GM18868 (cell line): ENCODE results near the gene LMX1B.
"Not testable (repeated sequence)": the region's sequence is repeated elsewhere in the genome, so short reads cannot be mapped to it uniquely, and the experiment has no call there.

ENCODE experiments used
- ATAC-seq: cut with Tn5 transposase; IDR thresholded peaks from one replicate; pipeline ENCODE4 v1.9.1; 2021; ENCODE audit warnings: mild to moderate bottlenecking, moderate library complexity; ENCODE audit not compliant: unreplicated experiment

The LMX1B gene

GRCh38 chr9:126613651-126614050 is at the start of gene LMX1B:
TSS of gene LMX1B (plus strand) at chr9:126613928. CDS start at chr9:126614450, 522 bp downstream.
- no peak for ATAC-seq

DNA sequence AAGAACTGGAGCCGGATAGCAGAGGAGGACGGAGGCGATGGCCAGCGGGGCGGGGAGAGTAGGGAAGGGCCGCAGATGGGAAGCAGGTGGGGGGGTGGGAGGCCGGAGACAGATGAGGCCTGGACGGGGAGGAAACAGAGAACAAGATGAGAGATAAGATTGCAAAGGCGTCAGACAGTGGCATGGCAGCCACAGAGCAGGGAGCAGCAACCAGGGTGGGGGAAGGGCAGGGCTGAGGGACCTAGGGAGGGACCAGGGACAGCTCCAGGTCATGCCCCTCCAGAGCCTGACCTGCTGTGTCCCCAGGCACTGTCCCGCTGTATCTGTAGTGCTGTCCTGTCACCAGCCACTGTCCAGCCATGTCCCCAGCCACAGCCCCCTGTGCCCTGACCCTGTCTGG is 49.6 kb upstream of the LMX1B start:
- no peak for ATAC-seq

DNA sequence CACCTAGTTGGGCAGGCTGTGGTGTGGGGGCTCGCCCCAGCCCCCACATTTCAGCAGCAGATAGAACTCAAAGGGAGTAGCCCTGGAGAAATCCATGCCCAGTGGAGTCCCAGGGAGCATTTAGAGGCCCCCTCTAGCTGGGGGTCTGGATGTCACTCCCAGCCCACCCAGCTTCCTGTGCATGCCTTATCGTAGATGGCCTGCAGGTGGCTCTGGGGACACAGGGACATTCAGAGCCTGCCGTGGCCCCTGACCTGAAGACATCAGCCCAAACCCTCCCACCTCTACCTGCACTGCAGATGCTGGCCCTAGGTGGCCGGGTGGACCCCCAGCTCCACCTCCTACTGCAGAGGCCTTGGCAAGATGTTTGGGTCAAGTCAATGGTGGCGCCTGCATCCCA is 49.0 kb upstream of the LMX1B start:
- ATAC-seq: no peak

DNA sequence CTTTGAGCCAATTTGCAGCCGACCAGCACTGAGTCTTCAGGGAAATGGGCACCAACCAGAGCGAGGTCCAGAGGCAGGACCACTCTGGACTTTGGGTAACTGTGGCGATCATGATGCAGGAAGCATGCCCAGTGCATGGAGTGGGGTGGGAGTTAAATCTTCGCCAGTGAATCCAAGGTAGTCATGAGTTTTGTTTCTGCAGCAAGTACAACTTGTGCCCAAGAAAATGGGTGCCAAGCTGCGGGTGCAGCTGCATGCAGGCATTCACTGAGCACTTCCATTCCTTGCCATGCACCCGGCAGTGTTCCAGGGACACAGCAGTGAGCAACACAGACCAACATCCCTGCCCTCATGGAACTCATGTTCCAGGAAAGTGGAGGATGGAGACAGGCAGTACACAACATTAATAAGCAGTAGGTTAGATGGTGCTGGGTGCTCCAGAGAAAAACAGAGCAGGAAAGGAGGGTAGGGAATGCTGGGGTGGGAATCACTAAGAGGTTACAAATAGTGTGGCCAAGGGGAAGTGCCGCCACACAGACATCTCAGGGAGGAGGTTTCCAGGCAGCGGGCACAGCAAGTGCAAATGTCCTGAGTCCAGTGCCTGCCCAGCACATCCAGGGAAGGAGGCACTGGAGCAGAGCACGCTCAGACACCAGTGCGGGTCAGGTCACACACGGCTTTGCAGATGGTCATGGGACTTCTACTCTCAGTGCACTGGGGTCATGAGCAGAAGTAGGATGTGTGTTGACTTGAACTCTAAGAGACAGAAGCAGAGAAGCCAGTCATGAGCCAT is 48.2 kb upstream of the LMX1B start:
- ATAC-seq: no peak

- ATAC-seq: no peak
Observed at GRCh38 chr9:126569036-126569435, 44.7 kb upstream of the LMX1B start.

GRCh38 chr9:126578029-126578428 is 35.7 kb upstream of the LMX1B start:
- no peak for ATAC-seq

DNA sequence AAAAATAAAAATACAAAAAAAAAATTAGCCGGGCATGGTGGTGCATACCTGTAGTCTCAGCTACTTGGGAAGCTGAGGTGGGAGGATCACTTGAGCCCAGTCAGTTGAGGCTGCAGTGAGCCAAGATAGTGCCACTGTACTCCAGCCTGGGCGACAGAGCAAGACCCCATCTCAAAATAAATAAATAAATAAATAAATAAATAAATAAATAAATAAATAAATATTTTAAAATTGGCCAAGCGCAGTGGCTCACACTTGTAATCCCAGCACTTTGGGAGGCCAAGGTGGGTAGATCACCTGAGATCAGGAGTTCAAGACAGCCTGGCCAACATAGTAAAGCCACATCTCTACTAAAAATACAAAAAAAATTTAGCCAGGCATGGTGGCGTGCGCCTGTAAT is 33.4 kb upstream of the LMX1B start:
- not testable (repeated sequence) for ATAC-seq

DNA sequence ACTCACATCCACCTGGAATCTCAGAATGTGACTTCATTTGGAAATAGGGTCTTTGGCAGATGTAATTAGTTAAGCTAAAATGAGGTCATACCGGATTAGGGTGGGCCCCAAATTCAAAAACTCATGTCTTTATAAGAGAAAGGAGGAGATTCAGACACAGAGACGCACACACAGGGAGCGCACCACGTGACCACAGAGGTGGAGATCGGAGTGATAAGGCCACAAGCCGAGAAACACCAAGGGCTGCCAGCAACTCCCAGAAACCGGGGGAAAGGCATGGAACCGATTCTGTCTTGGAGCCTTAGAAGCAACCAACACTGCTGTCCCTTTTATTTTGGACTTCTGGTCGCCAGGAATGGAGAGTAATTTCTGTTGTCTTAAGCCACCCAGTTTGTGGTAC is 31.8 kb upstream of the LMX1B start:
- no peak for ATAC-seq

DNA sequence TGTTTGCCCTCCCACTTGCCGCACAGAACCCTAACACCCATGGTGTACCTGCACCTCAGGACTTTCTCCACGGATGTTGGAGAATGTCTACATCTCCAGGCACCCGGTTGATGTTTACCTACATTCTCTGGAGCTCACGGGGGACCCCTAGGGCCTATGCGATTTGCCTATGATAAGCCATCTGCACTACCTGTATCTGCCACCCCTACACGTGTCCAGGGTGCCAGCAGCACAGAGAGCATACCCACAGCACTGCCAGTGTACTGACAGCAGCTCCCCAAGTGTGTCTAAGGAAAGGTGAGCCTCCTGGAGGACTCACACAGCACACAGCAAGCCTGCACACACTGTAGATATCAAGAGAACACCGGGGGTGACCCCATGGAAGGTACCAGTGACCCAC is 31.3 kb upstream of the LMX1B start:
- no peak for ATAC-seq

GRCh38 chr9:126583144-126583760 is 30.5 kb upstream of the LMX1B start:
- no peak for ATAC-seq

DNA sequence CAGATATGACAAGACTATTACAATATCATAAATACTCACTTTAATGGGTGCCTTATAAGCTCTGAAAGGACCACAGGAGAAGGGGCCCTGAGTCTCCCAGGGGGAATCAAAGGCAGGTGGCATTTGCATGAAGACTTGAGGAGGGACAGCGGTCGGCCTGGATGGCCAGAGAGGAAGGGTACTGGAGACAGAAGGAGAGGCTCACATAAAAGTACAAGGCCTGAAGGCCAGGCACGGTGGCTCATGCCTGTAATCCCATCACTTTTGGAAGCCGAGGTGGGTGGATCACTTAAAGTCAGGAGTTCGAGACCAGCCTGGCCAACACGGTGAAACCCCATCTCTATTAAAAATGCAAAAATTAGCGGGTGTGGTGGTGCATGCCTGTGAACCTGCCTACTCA is 29.1 kb upstream of the LMX1B start:
- ATAC-seq: no peak

GRCh38 chr9:126586236-126586635 is 27.5 kb upstream of the LMX1B start:
- ATAC-seq: no peak

DNA sequence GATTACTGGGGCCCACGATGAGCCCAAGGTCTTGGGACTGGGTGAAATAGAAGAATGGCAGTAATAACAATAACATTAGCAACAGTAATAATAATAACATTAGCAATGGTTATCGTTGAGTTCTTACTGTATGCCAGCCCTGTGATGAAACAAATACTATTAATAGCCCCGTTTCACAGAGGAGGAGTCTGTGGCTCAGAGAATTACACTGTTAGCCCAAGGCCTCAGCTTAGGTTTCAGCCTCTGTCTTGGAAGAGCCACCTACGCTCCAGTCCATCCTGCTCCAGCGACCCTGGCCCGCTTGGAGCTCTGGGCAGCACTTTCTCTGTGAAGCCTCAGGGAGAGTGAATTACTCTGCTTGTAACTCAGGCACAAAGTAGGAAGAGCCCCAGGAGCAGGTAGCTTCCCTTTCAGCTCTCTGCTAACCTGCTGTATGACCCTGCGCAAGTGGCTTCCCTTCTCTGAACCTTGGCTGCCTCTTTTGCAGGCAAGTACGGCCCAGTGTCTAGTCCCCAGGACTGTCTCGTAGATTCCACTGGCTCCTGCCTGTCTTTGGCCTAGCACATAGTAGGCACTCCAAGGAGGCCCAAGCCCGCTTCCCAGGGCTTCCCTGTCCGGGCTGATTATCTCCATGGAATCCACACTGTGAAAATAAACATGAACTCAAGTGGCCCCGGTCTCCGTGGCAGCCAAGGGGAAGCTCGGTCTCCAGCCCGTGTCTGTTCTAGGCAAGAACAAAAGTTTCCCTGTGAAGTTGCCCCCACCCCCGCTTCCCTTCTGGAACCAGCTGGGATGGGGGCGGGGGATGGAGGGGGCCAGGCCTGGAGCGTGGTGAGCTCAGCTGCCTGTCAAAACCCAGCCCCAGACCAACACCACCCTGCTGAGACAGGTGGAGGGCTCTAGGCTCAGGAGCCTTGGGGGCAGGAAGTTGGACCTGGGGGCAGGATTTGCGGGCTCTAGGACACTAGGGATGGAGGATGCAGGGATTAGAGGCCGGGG is 26.2 kb upstream of the LMX1B start:
- no peak for ATAC-seq

GRCh38 chr9:126588491-126589168 is 25.1 kb upstream of the LMX1B start:
- ATAC-seq: no peak

- no peak for ATAC-seq
Observed at GRCh38 chr9:126589349-126589748, 24.4 kb upstream of the LMX1B start.

GRCh38 chr9:126591083-126591482 is 22.6 kb upstream of the LMX1B start:
- no peak for ATAC-seq

DNA sequence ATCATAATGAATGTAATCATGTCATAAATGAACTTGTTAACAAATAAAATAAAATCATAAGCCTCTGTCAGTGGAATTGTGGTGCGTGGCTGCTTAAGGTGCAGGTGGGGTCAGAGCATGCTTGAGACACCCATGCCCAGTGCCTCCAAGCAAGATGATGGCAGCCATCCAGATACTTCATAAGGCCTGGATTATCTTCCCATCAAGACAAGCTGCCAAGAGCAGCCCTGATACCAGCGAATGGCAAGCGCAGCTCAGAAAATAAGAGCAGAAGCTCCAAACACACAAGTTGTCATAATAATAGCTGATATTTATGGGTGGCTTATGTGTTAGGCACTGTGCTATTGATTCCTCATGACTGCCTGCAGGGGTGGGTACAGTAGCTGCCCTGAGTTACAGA is 21.8 kb upstream of the LMX1B start:
- no peak for ATAC-seq

DNA sequence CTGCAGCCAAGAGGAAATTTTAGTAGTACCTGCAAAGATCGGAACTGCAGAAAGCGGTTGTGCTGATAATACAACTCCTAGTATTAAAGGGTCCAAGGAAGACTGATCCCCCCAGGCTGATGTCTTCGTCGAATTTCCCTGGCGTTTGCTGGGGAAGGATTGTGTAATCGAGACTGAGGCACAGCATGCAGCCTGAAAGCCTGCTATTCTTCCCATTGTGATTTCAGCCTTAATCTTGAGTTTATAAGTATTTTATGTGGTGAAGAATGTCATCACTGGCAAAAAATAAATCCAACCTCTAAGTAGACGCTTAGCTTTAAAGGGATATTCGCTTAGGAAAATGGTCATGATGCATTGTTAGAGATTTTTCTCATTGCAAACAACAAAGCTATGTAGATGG is 21.3 kb upstream of the LMX1B start:
- no peak for ATAC-seq

DNA sequence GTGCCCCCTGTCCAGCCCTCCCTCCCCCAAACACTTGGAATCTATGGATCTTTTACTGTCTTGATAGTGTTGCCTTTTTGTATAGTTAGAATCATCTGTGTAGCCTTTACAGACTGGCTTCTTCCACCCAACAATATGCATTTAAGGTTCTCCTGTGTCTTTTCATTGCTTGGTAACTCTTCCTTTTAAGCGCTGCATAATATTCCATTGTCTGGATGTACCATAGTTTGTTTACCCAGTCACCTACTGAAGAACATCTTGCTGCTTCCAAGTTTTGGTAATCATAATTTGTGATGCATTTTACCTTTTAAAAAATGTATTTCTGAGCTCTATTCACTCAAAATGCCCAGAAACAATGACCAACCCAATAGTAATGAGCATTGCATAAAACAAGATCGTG is 17.7 kb upstream of the LMX1B start:
- ATAC-seq: no peak

- no peak for ATAC-seq
Observed at GRCh38 chr9:126599047-126599650, 14.6 kb upstream of the LMX1B start.
